ENCODE measurements around the gene RGL2. TPM values are rescaled to one million over a fixed set of nuclear protein-coding genes. Genes with fewer than 3 reads are reported as not detected.

RGL2 gene
- total and polyA plus RNA-seq, 2 of the 13 experiments (the other 11 are each of a cell fraction or from before 2014, with no cell fraction given): 22.9 to 47.4 TPM

- TF ChIP-seq ZNF142 (CRISPR knock-in tag; IDR thresholded peaks at IDR 0.05) (no peak), CAMTA2 (CRISPR knock-in tag; IDR thresholded peaks at IDR 0.05; ENCODE audit: borderline replicate concordance) (0 out of 2 replicates have a peak, but pooled peaks have one; percentile 82), ZNF619 (CRISPR knock-in tag; IDR thresholded peaks at IDR 0.05) (peak; percentile 58; the same call in 1 of the 2 replicates), ATF6 (CRISPR knock-in tag; conservative IDR thresholded peaks at IDR 0.05) (no peak), ZSCAN21 (CRISPR knock-in tag; IDR thresholded peaks at IDR 0.05; ENCODE audit: borderline replicate concordance) (no peak), SOX13 (IDR thresholded peaks at IDR 0.05) (no peak), SOX13 (CRISPR knock-in tag; conservative IDR thresholded peaks at IDR 0.05 in 1 of 2, IDR thresholded peaks at IDR 0.05 in 1 of 2) (0 out of 4 replicates have a peak, but pooled peaks of 1 of the 2 experiments have one; percentile 15), CHD4 (IDR thresholded peaks at IDR 0.05; ENCODE audit: borderline replicate concordance, low read length) (no peak), ARID3A (IDR thresholded peaks at IDR 0.05; ENCODE audit: low read depth, low read length) (no peak), ZNF616 (CRISPR knock-in tag; IDR thresholded peaks at IDR 0.05; ENCODE audit: low read depth) (no peak), PLRG1 (conservative IDR thresholded peaks at IDR 0.05) (no peak), SAFB2 (CRISPR knock-in tag; IDR thresholded peaks at IDR 0.05; ENCODE audit: borderline replicate concordance, low read depth) (peak; percentile 72; the same call in 1 of the 2 replicates), FOXP1 (IDR thresholded peaks at IDR 0.05) (no peak), FOXP1 (CRISPR knock-in tag; IDR thresholded peaks at IDR 0.05) (no peak), ZNF335 (CRISPR knock-in tag; IDR thresholded peaks at IDR 0.05) (peak; percentile 3; the same call in 1 of the 2 replicates), MXD1 (CRISPR knock-in tag; IDR thresholded peaks at IDR 0.05) (no peak)
These were observed 8.9 kb downstream of the RGL2 start (continued) for GRCh38 chr6:33289784-33290315.

Data from HepG2 (cell line).